A549 (cell line): Measurements from ENCODE around the gene XPO6.

Experiments used
- CEBPB ChIP-seq, 2 experiments: fragments of >200 bp in 1 of 2; sonication (Bioruptor Twin) in 1 of 2; formaldehyde crosslinking in 1 of 2; IDR thresholded peaks; 2 replicates each; pipeline ENCODE4 v1.6.1; 2012 to 2016
- CHD4 ChIP-seq: fragments of 200-600 bp; sonication (generic); IDR thresholded peaks from 2 replicates; pipeline ENCODE4 v1.6.1; 2016; ENCODE audit warnings: antibody characterized with exemption, mild to moderate bottlenecking, borderline replicate concordance
- CTCF ChIP-seq: fragments of >200 bp; sonication (Bioruptor Twin); formaldehyde crosslinking; IDR thresholded peaks from 3 replicates; pipeline ENCODE4 v1.5.1; 2016
- ESRRA ChIP-seq: fragments of 150-350 bp; IDR thresholded peaks from 2 replicates; pipeline ENCODE4 v1.6.1; 2014; ENCODE audit warnings: mild to moderate bottlenecking, low read length, borderline replicate concordance
- HMGXB4 ChIP-seq: fragments of 250-450 bp; sonication (Bioruptor Pico); IDR thresholded peaks from 2 replicates; pipeline ENCODE4 v1.5.0; 2021; ENCODE audit warnings: mild to moderate bottlenecking, moderate library complexity, borderline replicate concordance
- JUNB ChIP-seq: fragments of >200 bp; sonication (Bioruptor Twin); formaldehyde crosslinking; IDR thresholded peaks from 2 replicates; pipeline ENCODE4 v1.6.1; 2016
- NFE2L2 ChIP-seq: fragments of 150-350 bp; conservative IDR thresholded peaks from 2 replicates; pipeline ENCODE4 v1.6.1; 2014; ENCODE audit warnings: low read length
- POLR2A ChIP-seq: IDR thresholded peaks from 2 replicates; pipeline ENCODE4 v1.6.1; 2012; ENCODE audit warnings: mild to moderate bottlenecking, low read length
- POLR2AphosphoS2 ChIP-seq: conservative IDR thresholded peaks from 2 replicates; pipeline ENCODE4 v1.6.1; 2012; ENCODE audit warnings: low read length, improper control_type of control experiment, inconsistent platforms
- SMC3 ChIP-seq: fragments of >200 bp; sonication (Bioruptor Twin); formaldehyde crosslinking; IDR thresholded peaks from 3 replicates; pipeline ENCODE4 v1.6.1; 2018; ENCODE audit warnings: inconsistent platforms
- SREBF2 ChIP-seq: fragments of 450-650 bp; IDR thresholded peaks from 2 replicates; pipeline ENCODE4 v1.6.1; 2014; ENCODE audit warnings: mild to moderate bottlenecking, moderate library complexity
- USF2 ChIP-seq: fragments of 450-650 bp; IDR thresholded peaks from 2 replicates; pipeline ENCODE4 v1.6.1; 2014; ENCODE audit warnings: antibody characterized with exemption

- TF ChIP-seq POLR2A (no peak), POLR2AphosphoS2 (no peak), SMC3 (no peak), NFE2L2 (no peak), SREBF2 (no peak), JUNB (no peak), CTCF (no peak), CHD4 (no peak), USF2 (no peak), CEBPB (IDR thresholded peaks at IDR 0.05) (no peak), ESRRA (no peak), HMGXB4 (no peak)
Measured at GRCh38 chr16:28110074-28110473, 101.7 kb downstream of the XPO6 start.
